SK-N-MC (cell line): ENCODE data around the gene MYO18B.

Experiments
- EZH2 ChIP-seq: fragments of 200-600 bp; sonication (generic); IDR thresholded peaks from one replicate; pipeline ENCODE4 v1.6.1; 2017; ENCODE audit warnings: antibody characterized with exemption
- FOXP2 ChIP-seq: optimal IDR thresholded peaks from 2 replicates; pipeline ENCODE3; 2011; ENCODE audit warnings: mild to moderate bottlenecking, moderate library complexity; ENCODE audit not compliant: insufficient read depth; ENCODE audit errors: extremely low read length, control extremely low read depth
- POLR2AphosphoS5 ChIP-seq: IDR thresholded peaks from 2 replicates; pipeline ENCODE4 v1.6.1; 2012; ENCODE audit warnings: mild to moderate bottlenecking, low read depth, low read length, borderline replicate concordance

DNA sequence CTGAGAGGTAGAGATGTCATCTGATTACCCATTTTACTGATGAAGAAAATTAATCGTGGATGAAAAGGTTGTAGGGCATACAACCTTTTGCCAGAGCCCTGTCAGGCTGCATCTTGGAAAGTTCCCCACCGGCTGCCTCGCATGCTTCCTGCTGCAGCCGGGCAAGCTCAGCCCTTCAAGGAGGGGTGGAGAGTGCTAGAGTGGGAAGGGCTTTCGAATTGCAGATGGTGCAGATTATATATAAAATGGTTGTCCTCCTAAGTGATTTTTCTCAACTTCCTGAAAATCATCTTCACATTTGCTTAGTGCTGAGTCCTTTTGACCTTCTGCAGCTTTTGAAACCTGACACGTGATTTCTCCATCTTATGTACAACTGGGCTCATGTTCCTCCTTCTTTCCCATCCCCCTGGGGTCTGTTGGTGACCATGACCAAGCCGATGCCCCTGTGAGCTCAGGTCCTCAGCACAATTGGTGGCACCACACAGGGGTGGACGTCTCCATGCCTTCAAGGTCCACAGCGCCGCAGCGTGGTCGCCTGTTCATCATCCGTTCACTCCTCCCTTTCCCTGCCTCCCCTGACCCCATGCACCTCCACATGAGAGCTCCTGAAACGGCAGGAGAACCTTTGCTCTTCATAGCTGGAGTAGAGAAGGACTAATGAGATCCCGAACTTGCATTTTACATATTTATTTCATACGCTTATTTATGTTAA lies 47.6 kb upstream of the MYO18B start:
- TF ChIP-seq POLR2AphosphoS5 (no peak), EZH2 (no peak), FOXP2 (no peak)
